Measurements from ENCODE around the gene INPP4B.

The INPP4B gene

DNA sequence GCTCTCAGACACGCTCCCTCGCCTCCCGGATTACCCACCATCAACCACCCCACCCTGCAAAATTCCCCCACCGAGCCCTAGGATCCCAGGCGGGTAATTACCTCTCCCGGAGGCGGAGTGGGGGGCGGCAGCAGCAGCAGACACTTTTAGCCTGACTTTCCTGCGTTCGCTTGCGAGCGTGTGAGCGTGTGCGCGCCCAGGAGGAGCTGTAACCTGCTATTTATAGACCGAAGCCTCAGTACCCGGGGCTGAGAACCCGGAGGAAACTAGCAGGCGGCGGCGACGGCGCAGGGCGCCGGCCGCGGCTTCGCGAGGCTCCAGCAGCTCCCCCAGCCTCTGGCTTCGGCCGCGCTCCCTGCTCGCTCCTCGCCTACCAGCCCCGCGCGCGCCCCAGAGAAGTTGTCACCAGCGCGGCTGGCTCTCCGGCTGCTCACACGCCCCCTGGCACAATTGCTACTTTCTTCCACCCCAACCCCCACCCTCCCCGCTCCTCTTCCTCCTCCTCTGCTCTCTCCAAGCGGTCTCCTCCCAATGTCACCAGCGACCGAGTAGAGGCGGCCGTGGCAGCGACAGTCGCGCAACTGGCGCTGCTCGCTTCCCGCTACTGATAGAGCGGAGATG lies at the start of gene INPP4B:
TSS of gene INPP4B (minus strand) at position 194 of the 621 bp plus-strand sequence.
- DNase-seq, result peak; percentile 33

DNA sequence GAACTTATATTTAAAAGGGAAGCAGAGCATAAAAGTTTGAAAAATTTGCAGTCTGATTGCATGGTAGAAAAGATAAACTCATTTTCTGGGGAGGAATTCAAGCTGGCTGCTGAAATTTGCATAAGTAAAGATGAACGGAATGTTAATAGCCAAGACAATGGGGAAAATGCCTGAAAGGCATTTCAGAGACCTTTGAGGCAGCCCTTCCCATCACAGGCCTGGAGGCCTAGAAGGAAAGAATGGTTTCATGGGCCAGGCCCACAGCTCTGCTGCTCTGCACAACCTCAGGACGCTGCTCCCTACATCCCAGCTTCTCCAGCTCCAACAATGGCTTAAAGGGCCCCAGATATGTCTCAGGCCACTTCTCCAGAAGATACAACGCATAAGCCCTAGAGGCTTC lies 46.9 kb upstream of the INPP4B start:
- no peak for DNase-seq

DNA sequence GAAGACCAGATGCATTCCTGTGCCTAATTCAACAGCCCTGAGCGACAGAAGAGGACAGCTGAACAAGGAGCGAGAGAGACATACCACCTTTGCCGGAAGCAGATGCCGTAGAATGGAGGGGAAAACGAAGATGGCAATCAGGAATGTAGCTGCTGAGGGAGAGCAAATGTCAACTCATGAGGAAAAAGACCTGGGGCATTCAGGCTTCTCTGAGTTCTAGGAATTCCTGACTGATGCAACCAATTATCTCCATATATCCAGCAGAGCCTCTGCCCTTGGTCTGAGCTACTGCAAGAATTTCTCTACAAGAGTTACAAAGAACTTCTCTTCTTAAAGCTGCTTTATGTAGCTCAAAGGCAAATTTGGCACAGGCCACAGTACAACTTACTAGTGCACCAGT lies 40.5 kb upstream of the INPP4B start:
- DNase-seq, result no peak

DNA sequence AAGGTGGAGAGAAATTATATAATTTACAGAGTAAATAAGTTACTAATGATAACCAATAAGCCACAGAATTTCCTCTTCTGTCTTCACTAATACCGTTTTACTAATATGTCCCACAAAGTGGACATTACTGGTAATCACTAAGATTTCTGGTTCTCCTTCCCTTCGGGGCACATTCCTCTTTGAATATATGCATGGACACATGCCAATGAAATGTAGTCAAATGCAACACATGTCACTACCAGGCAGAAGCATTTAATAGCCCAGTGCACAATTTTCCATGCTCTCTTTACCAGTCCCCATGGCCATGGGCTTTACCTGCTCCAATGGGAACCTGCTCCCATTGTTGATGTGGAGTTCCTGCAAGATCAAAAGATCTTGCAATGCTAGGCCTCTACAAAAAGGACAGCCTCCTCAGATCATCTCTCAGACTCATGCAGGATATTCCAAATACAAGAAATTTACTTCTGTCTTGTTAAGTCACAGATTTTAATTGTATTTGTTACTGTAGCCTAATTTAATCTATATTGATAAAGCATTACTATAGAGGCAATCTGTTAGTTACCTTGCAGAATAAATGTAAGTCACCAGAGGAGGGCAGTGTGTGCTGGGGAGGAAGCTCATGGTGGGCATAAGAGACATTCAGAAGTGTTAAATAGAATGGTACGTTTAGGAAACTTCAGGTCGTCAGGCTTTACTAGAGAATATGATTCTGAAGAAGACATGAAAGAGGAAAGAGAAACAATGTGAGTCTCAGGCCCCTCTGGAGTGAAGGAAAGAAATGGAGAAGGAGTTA lies 37.1 kb upstream of the INPP4B start:
- no peak for DNase-seq

DNA sequence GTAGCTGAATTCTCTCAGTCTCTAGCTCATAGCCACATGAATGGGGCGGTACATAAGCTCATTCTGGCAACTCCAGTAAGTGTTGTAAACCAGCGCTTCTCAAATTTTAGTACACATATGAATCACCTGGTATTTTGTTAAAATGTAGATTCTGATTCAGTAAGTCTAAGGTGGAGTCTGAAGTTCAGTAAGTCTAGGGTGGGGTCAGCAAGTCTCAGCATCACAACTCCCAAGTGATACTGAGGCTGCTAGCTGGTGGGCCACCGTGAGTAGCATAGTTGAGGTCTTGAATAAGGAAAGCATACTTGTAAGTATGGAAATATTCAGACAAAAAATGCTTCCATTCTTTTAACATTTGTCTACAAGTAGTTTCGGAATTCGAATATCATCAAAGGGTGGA lies 36.1 kb upstream of the INPP4B start:
- DNase-seq, result no peak

DNA sequence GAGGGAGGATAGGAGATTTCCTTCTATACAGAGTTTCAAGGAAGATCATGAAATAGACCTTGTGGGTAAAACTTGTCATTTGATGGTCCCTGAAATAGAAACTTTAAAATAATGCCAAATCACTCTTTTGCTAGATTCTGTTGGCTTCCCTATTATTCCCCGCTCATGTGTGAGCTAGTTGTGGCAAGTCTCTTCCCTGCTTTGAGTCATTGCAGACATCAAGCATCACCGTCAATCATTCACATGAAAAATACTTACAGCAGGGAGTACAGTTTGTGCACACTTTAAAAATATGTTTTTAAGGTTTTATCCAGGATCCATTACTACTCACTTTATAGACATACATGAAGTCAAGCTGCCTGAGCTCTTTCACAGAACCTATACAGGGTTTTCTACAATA lies 35.2 kb upstream of the INPP4B start:
- DNase-seq, result no peak

DNA sequence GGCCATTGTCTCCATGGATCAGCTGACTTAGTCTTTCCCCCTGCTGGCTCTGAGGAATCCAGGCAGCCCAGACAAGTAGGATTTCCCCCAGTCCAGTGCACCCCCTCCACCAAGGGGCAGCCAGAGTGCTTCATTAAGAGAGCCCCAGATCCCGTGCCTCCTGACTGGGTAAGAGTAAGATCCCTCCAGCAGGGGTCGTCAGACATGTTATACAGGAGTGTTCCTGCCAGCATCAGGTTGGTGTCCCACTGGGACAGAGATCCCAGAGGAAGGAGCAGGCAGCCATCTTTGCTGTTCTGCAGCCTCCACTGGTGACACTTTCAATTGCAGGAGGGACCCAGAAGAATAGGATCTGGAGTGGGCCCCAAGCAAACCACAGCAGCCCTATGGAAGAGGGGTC lies 29.0 kb upstream of the INPP4B start:
- no peak for DNase-seq

DNA sequence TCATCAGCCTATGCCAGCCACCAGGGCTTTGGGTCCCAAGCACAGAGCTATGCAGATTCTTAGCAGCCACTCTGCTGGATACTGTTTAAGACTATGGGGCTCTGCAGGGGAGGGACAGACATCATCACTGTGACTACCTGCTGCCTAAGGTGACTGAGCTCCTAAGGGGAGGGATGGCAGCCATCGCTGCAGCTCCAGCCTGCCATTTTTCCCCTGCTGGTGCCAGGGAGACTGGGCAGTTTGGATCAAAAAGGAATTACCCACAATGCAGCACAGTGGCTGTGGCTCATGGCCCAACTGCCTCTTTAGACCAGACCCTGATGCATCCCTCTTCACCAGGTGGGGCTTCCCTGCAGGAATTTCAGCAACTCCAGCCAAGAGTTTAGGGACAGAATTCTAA lies 28.6 kb upstream of the INPP4B start:
- no peak for DNase-seq

DNA sequence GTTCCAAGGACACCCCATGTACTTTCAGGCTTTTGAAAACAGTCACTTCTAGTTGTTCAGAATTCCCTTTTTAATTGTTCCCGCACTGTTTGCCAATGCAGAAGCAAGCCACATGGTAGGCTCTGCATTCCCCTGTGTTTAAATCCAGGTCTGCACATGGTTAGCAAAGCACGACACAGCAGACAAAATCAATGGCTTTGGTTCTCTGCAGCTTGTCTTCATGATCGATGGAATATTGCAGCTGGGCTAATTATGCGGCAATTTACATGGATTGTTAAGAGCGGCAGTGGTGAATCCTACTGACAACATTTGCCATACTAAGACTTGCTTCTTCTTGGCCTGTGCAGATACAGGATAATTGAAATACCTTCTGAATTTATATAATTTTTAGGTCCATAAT lies 20.6 kb upstream of the INPP4B start:
- DNase-seq, result no peak

DNA sequence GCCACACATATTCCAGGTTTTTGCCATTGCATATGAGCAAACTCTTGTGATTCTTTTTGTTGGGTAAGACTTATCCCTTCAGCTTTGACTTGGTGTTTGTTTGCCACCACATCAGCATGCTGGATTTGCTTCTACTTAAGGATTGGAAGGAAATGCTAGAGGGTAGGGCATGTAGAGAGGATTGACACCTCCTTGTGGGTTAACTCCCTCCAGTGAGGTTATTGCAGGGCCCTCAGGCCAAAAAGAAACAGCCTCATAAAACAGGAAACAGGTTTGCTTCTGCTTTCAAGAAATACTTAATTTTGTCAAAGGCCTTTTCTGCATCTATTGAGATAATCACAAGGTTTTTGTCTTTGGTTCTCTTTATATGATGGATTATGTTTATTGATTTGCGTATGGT lies 15.2 kb upstream of the INPP4B start:
- no peak for DNase-seq

DNA sequence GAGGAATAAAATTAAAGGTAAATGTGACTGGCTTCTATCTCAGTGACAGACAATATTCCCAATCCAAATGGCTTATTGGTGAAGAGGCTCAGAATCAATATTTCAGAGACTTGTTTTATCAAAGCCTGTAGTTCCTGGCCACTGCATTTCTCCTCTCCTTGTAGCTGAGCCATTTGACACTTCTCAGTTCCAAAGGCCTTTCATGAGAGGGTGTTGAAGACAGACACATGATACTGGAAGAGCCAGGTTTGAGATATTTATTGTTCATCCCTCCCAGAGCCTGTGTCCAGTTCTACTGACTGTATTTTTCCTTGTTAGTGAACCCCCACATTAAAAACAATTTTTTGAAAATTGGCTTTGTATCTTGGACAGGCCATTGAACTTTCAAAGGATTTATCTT lies 12.9 kb upstream of the INPP4B start:
- no peak for DNase-seq

DNA sequence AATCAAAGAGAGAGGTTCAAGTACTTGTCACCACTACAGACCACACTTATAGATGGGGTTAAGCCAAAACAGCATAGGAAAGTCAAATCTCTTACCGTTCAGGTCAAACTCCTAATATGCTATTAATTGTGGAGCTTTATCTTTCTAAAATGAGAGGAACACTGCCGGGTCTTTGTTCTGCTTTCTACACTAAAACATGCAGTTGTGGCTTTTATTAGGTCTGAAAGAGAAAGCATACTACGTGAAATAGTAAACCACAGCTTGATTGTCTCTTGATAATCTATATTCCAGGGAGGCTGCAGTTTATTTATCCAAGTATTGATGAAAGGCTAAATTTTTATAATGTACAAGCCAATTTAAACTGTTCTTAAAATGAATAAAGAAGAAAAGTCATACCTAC lies 12.3 kb upstream of the INPP4B start:
- DNase-seq, result no peak

DNA sequence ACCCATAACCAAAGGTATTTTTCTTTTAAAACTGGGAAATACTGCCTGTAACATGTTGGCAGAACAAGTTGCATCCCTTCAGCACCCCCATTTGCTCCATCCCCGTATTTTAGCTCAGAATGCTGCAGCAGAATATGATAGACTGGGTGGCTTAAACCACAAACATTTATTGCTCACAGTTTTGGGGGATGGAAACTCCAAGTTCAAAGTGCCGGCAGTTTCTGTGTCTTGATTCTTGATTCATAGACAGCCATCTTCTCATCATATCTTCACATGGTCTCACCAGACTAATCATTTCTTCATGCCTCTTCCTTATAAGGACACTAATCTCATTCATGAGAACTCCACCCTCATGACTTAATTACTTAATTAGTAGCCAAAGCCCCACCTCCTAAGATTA lies 10.5 kb upstream of the INPP4B start:
- DNase-seq, result no peak

DNA sequence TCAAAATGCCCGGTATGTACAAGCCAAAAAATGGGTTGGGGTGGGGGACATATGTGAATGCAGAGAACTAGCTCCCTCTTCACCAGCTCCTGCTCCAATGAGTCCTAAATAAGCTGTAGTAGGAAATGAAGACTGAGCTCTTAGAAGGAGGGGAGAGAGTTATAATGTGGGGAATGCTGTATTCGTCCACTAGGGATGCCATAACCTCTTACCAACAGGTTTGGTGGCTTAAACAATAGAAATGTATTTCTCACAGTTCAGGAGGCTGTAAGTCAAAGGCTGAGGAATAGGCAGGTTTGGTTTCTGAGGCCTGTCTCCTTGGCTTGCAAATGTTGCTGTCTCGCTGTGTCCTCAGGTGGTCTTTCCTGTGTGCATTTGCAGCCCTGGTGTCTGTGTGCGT lies 4.4 kb upstream of the INPP4B start:
- DNase-seq, result no peak

DNA sequence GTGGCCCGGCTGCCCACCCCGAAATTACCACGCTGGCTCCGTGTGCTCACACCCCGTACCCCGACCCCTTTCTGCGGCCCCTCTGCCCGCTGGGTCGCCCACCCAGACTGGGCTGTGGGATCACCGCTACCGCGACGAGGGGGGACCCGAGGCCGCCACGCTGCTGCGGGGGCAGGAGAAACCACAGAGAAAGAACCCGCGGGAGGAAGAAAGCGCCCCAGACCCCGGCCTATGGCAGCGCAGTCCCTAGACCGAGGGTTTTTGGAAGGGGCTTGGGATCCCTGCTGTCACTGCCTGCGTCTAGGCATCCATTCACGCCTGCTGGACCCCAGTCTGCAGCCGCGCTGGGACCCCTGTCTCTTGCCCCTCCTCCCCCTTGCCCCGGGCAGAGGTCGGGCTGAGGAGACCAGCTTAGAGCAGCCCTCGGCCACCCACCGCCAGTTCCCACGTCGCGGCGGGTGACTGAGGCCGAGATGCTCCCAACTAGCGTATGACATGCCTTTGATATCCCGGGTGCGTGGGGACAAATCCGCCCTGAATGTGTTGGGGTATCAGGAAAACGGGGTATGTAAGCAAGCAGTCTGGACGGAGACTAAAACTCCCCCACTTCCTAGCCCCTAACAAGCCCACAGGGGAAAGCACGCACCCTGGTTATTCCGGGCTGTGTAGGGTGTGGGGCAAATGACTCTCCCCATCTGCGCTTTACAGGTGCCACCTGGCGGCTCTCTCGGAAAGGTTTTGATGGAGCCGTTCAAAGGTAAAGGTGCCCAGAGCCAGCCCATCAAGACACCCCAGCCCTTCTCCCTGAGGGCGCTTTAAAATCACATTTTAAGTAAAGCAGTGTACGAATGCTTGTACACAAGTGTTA lies 862 bp upstream of the INPP4B start:
- no peak for DNase-seq

DNA sequence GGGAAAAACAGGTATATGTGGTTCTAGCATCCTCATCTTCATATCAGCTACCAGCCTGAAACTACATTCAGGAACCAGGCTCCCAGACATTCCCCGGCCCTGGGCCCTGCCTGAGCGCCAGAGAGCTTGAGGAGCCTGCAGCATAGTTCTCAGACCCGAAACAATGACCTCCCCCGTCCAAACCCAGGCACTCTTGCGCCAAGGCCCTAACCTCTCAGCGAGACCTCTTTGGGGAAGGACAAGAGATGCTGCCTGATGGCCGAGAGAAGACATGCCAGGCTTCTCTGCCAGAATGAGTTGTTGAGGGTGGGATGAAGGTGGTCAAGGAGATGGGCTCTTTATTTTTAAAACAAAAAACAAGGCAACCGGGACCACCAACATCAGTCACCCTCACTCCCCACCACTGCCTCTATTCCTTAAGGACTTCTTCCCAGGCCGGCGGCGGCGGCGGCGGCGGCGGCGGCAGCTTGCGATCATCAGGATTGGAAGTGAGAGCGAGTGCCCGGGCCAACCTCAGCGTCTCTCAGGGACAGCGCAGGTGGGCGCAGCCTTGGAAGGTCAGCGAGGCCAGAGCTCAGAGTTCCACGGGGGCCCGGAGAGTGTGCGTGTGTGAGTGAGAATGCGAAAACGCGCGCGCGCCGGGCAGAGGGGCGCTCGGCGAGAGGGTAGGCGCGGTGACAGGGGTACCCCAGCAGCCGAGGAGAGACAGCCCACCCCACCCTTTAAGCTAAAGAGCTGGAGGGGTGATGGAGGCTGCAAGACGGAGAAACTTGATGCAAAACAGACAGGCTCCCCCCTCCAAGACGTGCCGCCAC lies 601 bp downstream of the INPP4B start:
- DNase-seq, result no peak

DNA sequence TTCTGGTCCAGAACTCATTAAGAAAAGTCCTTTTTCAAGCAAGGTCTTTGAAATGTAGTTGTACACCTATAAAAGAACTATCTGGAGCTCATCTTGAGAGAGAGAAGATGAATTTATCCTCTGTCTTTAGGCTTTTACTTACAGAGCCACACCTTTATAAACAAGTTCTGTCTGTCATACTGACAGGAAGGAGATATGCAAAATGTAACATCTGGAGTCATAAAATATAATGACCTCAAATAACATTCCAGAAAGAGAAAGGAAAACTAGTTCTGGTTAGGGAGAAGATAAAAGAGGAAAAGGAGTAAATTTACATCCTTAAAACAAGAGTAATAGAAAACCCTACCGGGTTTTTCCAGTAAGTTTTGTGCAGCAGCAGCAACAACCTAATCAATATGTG lies 1.3 kb downstream of the INPP4B start:
- no peak for DNase-seq

DNA sequence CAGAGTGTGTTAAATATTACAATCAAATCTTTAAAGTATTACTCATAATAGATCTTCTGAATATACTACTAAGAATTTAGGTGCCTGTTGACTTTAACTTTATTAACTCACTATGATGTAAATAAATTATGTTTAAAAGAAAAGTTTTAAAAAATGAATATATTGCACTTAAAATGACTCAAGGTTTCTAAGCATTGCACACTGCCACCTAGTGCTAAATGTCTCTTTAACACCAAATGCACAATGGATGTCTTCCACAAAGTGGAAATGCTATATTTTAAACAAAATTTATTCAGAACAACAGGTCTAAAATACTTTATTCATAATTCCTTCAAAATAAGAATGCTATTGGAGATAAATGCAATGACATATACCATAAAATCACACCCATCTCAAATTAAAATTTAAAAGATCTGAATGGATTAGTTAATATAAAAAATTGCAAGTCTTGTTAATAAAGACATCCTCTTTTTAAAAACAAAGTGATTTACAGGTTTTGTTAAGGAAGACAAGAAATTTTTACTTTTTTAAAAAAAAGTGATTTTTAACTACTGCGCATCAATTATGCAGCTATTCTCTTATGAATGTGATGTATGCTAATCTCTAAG lies 5.5 kb downstream of the INPP4B start:
- DNase-seq, result peak; percentile 39

DNA sequence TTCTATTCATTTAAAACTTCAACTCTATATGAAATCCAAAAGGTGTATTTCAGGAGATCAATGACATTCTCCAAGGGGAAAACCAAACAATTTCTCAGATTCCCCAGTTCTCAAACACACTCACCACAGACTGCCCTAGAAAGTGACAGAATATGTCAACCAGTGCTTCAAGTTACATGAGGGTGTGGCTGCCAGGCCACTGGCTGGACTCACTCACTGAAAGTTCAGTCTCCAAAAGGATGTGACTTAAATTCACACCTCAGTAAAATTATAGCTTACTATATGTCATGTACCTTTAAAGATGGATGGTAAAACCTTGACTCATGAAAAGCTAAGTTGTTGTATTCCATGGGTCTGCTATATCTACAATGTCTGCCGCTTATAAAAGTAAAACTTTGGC lies 7.3 kb downstream of the INPP4B start:
- DNase-seq, result no peak

DNA sequence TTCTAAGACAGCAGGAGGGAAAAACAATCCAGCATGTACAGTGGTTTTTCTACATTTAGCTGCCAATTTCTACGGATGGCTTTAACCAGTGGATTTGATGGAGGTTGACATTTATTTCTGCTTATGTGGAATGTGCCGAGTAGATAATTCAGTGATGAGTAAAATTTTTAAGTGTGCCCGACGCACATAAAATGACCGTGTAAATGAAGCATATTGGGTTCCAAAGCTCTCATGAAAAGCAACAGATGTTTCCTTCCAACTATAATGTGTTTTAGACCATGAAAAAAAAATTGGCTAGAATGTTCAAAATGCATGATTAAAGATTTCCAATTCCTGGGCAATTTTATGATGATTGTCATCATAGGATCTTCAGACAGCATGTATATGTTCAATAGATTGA lies 14.1 kb downstream of the INPP4B start:
- DNase-seq, result no peak

DNA sequence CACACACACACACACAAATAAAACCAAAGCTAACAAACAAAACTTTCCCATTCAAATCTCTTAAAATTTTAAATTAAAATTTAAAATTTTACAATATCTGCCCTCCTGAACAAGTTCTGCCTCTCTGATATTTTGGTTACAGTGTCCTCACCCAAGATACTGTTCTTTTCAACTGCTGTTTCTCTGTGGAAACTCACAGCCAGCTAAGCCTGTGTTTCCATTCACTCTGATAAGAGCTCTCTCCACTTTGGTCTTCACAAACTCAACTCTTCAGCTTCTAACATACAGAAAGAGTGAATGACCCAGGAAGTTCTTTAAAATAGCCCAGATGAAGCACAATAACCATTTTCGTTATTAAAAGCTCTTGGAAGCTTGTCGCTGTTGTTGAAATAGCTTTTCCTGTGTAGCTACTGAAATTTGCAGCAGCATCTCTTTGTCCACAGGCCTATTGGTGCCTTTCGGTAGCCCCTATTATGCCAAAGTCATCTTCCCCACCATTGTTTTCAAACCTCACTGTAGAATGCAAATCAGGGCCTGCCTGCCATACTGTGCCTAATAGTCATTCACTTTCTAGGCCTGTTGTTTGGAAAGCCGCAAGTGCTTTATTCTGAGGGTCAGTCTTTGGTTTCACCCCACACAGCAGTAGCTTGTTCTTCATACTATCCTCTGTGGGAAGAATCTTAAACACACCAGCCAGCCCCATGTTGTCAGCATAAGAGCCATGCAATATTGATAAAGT lies 19.4 kb downstream of the INPP4B start:
- no peak for DNase-seq

DNA sequence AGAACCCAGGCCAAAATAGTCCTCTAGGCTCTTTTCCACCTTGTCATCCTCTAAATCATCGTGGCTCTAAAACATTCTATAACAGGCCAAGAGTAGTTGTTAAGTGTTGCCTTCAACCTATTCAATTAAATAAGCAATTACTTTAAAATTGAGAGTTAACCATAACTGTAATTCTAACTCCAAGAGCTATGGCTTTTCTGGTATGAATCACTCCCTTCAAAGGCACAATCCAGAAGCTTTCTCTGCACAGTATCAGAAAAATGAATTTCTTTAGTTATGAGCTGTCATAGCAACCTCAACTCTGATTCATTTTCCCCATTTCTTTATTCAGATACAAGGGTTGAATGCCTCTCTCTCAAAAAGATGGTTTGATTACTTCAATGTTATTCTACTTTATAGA lies 21.7 kb downstream of the INPP4B start:
- peak; percentile 21 for DNase-seq
